ENCODE results near the gene PPP2R1B. TPM values are rescaled to one million over a fixed set of nuclear protein-coding genes. Genes with fewer than 3 reads are reported as not detected.

PPP2R1B gene
- total RNA-seq, 1 donor from 2014 or later, result 46.1 TPM

- TF ChIP-seq CTCF (conservative IDR thresholded peaks at IDR 0.05; ENCODE audit: low read depth, low read length), result no peak
- no peak overlapping the region for H3K4me3 ChIP-seq (ENCODE audit: low read depth, low read length)
- no peak for DNase-seq (ENCODE audit: low read depth)
Observed at GRCh38 chr11:111795334-111795985, 29.3 kb upstream of the PPP2R1B start.

DNA sequence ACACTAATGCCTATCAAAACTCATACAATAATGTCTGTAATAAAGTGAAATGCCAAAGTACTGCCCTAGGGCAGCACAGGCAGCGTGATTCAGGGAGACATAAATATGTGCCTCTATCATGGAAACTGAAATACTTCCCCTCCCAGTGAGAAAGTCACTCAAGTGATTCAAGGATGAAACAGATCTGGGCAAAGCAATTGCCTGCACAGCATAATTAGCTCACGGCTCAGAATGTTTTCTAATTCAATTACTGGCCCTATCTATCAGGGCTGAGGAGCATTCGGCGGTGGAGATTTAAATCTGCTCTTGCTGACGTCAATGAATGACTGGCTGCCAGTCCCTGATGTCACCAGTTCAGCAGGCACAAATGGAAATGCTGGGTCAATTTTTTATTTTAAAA lies 27.7 kb upstream of the PPP2R1B start:
- DNase-seq (ENCODE audit: low read depth), result peak; percentile 66
- no peak for TF ChIP-seq CTCF (conservative IDR thresholded peaks at IDR 0.05; ENCODE audit: low read depth, low read length)

DNA sequence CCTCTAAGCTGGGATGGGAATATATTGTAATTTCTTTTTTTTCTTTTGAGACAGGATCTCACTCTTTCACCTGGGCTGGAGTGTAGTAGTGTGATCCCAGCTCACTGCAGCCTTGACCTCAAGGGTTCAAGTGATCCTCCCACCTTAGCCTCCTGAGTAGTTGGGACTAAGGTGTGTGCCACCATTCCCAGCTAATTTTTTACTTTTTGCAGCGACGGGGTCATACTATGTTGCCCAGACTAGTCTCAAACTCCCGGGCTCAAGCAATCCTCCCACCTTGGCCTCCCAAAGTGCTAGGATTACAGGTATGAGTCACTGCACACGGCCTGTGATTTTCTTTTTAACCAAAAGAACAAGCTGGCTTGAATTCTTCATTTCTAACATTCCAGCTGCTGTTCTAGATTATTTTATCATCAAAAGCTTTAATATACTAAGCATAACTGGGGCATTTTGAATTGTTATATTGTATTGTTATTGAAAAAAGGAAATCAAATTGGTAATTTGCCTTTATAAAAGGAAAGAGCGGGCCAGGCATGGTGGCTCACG lies 26.8 kb upstream of the PPP2R1B start:
- TF ChIP-seq CTCF (conservative IDR thresholded peaks at IDR 0.05; ENCODE audit: low read depth, low read length), result no peak
- no peak for DNase-seq (ENCODE audit: low read depth)
- no peak overlapping the region for H3K4me3 ChIP-seq (ENCODE audit: low read depth, low read length)

More for the DNA sequence above, 27.7 kb upstream of the PPP2R1B start:
- no peak overlapping the region for H3K4me3 ChIP-seq (ENCODE audit: low read depth, low read length)

- H3K4me3 ChIP-seq (ENCODE audit: low read depth, low read length), result no peak overlapping the region
- no peak for DNase-seq (ENCODE audit: low read depth)
- TF ChIP-seq CTCF (conservative IDR thresholded peaks at IDR 0.05; ENCODE audit: low read depth, low read length), result no peak
Observed at GRCh38 chr11:111792314-111792713, 26.1 kb upstream of the PPP2R1B start.

GRCh38 chr11:111788464-111788863 lies 22.3 kb upstream of the PPP2R1B start:
- no peak overlapping the region for H3K4me3 ChIP-seq (ENCODE audit: low read depth, low read length)
- DNase-seq (ENCODE audit: low read depth), result no peak
- TF ChIP-seq CTCF (conservative IDR thresholded peaks at IDR 0.05; ENCODE audit: low read depth, low read length), result no peak

DNA sequence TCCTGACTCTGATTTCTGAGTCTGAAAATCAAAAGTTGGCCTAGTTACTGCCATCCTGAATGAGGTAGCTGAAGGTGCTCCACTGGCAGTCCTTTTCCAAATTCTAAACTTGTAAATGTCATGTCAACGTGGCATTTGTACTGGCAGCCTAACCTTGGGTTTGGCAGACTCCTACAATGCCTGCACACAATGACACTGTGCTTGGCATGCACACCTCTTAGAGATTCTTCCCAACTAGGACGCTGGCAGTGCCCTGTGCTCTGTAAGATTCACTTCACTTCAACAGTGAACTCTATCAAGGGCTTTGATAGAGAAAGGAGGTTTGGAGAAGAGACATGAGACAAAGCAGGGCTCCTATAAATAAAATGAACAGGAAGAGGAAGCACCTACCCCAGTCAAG lies 21.9 kb upstream of the PPP2R1B start:
- no peak for DNase-seq (ENCODE audit: low read depth)
- no peak for TF ChIP-seq CTCF (conservative IDR thresholded peaks at IDR 0.05; ENCODE audit: low read depth, low read length)
- H3K4me3 ChIP-seq (ENCODE audit: low read depth, low read length), result no peak overlapping the region

- no peak for TF ChIP-seq CTCF (conservative IDR thresholded peaks at IDR 0.05; ENCODE audit: low read depth, low read length)
- no peak for DNase-seq (ENCODE audit: low read depth)
- no peak overlapping the region for H3K4me3 ChIP-seq (ENCODE audit: low read depth, low read length)
Observed at GRCh38 chr11:111785886-111786412, 19.8 kb upstream of the PPP2R1B start.

All from epithelial cell of proximal tubule (primary cell).